ENCODE measurements around the gene ST6GAL1.

ST6GAL1 gene

DNA sequence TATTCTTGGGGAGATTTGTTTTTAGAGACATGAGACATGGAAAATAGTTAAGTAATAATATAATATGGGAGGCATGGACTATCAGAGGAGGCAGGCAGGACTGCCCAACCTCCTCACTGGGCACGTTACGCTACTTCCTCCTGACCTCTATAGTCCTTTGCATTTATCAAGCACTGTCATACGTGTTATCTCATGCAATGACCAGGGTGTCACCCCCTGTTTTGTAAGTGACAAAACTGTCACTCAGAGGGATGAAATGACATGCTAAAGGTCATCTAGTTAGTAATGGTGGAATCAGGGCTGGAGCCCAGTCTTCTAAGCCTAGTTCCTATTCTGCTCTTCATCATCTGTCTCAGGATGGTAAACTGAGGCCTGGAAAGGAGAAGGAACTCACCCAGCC is 66.7 kb downstream of the ST6GAL1 start:
- no peak for TF ChIP-seq POLR2AphosphoS5 (IDR thresholded peaks at IDR 0.05; ENCODE audit: low read depth, low read length)
- no peak for TF ChIP-seq TAF1 (IDR thresholded peaks at IDR 0.05; ENCODE audit: borderline replicate concordance, insufficient read depth, low read length)
- no peak for TF ChIP-seq SIN3A (IDR thresholded peaks at IDR 0.05; ENCODE audit: borderline replicate concordance, insufficient read depth, low read length)
- TF ChIP-seq FOXP2 (optimal IDR thresholded peaks at IDR 0.05; ENCODE audit: borderline replicate concordance, extremely low read depth, extremely low read length, insufficient read depth): no peak
- TF ChIP-seq, protein P1, sequence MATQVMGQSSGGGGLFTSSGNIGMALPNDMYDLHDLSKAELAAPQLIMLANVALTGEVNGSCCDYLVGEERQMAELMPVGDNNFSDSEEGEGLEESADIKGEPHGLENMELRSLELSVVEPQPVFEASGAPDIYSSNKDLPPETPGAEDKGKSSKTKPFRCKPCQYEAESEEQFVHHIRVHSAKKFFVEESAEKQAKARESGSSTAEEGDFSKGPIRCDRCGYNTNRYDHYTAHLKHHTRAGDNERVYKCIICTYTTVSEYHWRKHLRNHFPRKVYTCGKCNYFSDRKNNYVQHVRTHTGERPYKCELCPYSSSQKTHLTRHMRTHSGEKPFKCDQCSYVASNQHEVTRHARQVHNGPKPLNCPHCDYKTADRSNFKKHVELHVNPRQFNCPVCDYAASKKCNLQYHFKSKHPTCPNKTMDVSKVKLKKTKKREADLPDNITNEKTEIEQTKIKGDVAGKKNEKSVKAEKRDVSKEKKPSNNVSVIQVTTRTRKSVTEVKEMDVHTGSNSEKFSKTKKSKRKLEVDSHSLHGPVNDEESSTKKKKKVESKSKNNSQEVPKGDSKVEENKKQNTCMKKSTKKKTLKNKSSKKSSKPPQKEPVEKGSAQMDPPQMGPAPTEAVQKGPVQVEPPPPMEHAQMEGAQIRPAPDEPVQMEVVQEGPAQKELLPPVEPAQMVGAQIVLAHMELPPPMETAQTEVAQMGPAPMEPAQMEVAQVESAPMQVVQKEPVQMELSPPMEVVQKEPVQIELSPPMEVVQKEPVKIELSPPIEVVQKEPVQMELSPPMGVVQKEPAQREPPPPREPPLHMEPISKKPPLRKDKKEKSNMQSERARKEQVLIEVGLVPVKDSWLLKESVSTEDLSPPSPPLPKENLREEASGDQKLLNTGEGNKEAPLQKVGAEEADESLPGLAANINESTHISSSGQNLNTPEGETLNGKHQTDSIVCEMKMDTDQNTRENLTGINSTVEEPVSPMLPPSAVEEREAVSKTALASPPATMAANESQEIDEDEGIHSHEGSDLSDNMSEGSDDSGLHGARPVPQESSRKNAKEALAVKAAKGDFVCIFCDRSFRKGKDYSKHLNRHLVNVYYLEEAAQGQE (IDR thresholded peaks at IDR 0.05; ENCODE audit: insufficient read depth in 1 of 2, low read depth in 2 of 2, low read length in 2 of 2): no peak

DNA sequence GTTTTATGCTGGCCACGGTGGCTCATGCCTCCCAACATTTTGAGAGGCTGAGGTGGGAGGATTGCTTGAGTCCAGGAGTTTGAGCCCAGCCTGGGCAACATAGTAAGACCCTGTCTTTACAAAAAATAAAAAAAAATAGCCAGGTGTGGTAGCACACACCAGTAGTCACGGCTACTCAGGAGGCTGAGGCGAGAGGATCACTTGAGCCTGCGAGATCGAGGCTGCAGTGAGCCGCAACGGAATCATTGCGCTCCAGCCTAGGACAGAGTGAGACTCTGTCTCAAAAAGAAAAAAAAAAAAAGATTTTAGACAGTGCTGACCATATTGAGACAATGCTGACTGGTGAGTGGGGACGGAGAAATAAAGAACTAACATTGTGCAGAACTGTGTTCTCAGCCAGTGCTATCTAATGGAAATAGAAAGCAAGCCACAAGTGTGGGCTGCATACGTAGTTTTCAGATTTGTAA is 67.2 kb downstream of the ST6GAL1 start:
- no peak for TF ChIP-seq SIN3A (IDR thresholded peaks at IDR 0.05; ENCODE audit: borderline replicate concordance, insufficient read depth, low read length)
- TF ChIP-seq POLR2AphosphoS5 (IDR thresholded peaks at IDR 0.05; ENCODE audit: low read depth, low read length): no peak
- TF ChIP-seq FOXP2 (optimal IDR thresholded peaks at IDR 0.05; ENCODE audit: borderline replicate concordance, extremely low read depth, extremely low read length, insufficient read depth): no peak
- TF ChIP-seq, protein P1 (IDR thresholded peaks at IDR 0.05; ENCODE audit: insufficient read depth in 1 of 2, low read depth in 2 of 2, low read length in 2 of 2): no peak
- TF ChIP-seq TAF1 (IDR thresholded peaks at IDR 0.05; ENCODE audit: borderline replicate concordance, insufficient read depth, low read length): no peak

- TF ChIP-seq TAF1 (IDR thresholded peaks at IDR 0.05; ENCODE audit: borderline replicate concordance, insufficient read depth, low read length): no peak
- TF ChIP-seq, protein P1 (IDR thresholded peaks at IDR 0.05; ENCODE audit: insufficient read depth in 1 of 2, low read depth in 2 of 2, low read length in 2 of 2): no peak
- TF ChIP-seq FOXP2 (optimal IDR thresholded peaks at IDR 0.05; ENCODE audit: borderline replicate concordance, extremely low read depth, extremely low read length, insufficient read depth): no peak
- TF ChIP-seq POLR2AphosphoS5 (IDR thresholded peaks at IDR 0.05; ENCODE audit: low read depth, low read length): no peak
- TF ChIP-seq SIN3A (IDR thresholded peaks at IDR 0.05; ENCODE audit: borderline replicate concordance, insufficient read depth, low read length): no peak
Measured at GRCh38 chr3:186998937-186999368, 68.6 kb downstream of the ST6GAL1 start.

- TF ChIP-seq POLR2AphosphoS5 (IDR thresholded peaks at IDR 0.05; ENCODE audit: low read depth, low read length) (no peak), SIN3A (IDR thresholded peaks at IDR 0.05; ENCODE audit: borderline replicate concordance, insufficient read depth, low read length) (no peak), TAF1 (IDR thresholded peaks at IDR 0.05; ENCODE audit: borderline replicate concordance, insufficient read depth, low read length) (no peak), FOXP2 (optimal IDR thresholded peaks at IDR 0.05; ENCODE audit: borderline replicate concordance, extremely low read depth, extremely low read length, insufficient read depth) (no peak)
- TF ChIP-seq, protein P1 (IDR thresholded peaks at IDR 0.05; ENCODE audit: insufficient read depth in 1 of 2, low read depth in 2 of 2, low read length in 2 of 2): no peak
Measured at GRCh38 chr3:187000711-187001151, 70.4 kb downstream of the ST6GAL1 start.

Measured in PFSK-1 (cell line).